ENCODE results near the gene ZNF618. TPM values are rescaled to one million over a fixed set of nuclear protein-coding genes. Genes with fewer than 3 reads are reported as not detected.
A peak's percentile ranks its signal among the peaks of the same experiment; 100 is the strongest.

Gene ZNF618
- total and polyA plus RNA-seq, 8 donors, result 9.9 to 38.6 (median 34.9) TPM

DNA sequence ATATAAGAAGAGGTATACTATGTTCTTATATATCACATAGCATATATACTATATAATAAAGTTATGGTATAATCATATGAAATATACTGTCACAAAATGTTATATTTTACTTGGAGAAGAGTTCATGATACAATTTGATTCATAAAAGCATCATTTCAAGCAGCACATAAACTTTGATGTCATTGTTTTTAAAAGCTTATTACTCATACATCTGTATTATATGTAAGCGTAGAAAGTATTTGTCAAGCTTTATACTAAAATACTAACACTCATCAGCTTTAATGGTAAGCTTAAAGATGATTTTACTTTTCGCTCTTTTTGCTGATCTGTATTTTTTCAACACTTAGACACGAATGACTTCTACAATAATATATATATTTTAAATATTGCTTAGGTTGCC is 34.0 kb upstream of the ZNF618 start:
- no peak for TF ChIP-seq CTCF (IDR thresholded peaks at IDR 0.05)
- H3K9me3 ChIP-seq, result peaks cover 0 to 9% of the 10 kb centered on the region in 2 donors
- no peaks in the 10 kb centered on the region for H3K36me3 ChIP-seq
- DNase-seq, result no peak
- no peak overlapping the region for H3K27ac ChIP-seq
- H3K4me3 ChIP-seq, result no peak overlapping the region
- intact Hi-C loops (cut with DNase I), result no loop called here
- H3K27me3 ChIP-seq, result no peaks in the 10 kb centered on the region
- H3K4me1 ChIP-seq, result no peaks in the 10 kb centered on the region
- ATAC-seq, result no peak

GRCh38 chr9:113844466-113844865 is 31.6 kb upstream of the ZNF618 start:
- intact Hi-C loops (cut with DNase I), result no loop called here
- H3K4me1 ChIP-seq, result no peaks in the 10 kb centered on the region

DNA sequence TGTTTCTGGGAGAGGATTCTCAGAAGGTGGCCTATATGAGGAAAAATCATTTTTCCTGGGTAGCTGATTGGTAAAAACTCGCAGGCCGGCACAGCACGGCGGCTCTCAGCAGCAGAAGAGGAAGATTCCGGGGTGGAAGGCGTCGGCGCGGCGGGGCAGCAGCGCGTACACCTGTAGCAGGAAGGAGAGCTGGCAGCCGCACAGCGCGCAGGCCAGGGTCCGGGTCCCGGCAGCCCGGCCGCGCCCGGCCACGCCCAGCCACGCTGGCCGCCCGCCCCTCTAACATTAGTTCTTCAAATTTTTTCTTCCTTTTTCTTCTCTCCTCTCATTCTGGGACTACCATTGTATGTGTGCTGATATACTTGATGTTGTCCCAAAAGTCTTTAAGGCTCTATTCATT is 24.8 kb upstream of the ZNF618 start:
- peaks cover 0 to 4% of the 10 kb centered on the region in 2 donors for H3K9me3 ChIP-seq
- H3K36me3 ChIP-seq, result no peaks in the 10 kb centered on the region
- no peak overlapping the region for H3K4me3 ChIP-seq
- H3K27me3 ChIP-seq, result no peaks in the 10 kb centered on the region
- intact Hi-C loops (cut with DNase I), result no loop called here
- ATAC-seq, result no peak
- H3K27ac ChIP-seq, result no peak overlapping the region
- no peaks in the 10 kb centered on the region for H3K4me1 ChIP-seq
- TF ChIP-seq CTCF (IDR thresholded peaks at IDR 0.05), result no peak
- no peak for DNase-seq

More at GRCh38 chr9:113844466-113844865, 31.6 kb upstream of the ZNF618 start:
- no peak for ATAC-seq
- H3K36me3 ChIP-seq, result no peaks in the 10 kb centered on the region
- H3K4me3 ChIP-seq, result no peak overlapping the region
- H3K27me3 ChIP-seq, result no peaks in the 10 kb centered on the region
- H3K9me3 ChIP-seq, result peaks cover 0 to 9% of the 10 kb centered on the region in 2 donors
- no peak for TF ChIP-seq CTCF (IDR thresholded peaks at IDR 0.05)
- DNase-seq, result no peak
- H3K27ac ChIP-seq, result no peak overlapping the region

DNA sequence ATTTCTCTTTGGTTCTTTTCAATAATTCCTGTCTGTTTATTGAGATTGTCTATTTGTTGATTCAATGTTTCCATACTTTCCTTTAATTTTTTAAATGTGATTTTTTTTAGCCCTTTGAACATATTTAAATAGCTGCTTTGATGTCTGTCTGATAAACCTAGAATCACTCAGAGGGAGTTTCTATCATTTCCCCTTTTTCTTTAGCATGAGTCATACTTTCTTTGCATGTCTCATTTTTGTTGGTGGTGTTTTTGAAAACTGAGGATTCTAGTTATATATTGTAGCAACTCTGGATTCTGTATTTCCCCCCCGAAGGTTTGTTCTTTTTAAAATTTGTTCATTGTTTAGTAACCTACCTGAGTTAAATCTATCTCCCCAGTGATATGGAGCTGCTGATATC is 24.2 kb upstream of the ZNF618 start:
- Histone ChIP-seq H3K27ac (no peak overlapping the region), H3K4me3 (no peak overlapping the region), H3K4me1 (no peaks in the 10 kb centered on the region), H3K9me3 (no peaks in the 10 kb centered on the region), H3K36me3 (no peaks in the 10 kb centered on the region), H3K27me3 (no peaks in the 10 kb centered on the region)
- ATAC-seq, result no peak
- DNase-seq, result no peak
- TF ChIP-seq CTCF (IDR thresholded peaks at IDR 0.05), result no peak
- intact Hi-C loops (cut with DNase I), result no loop called here

- Histone ChIP-seq H3K4me3 (no peak overlapping the region), H3K4me1 (no peaks in the 10 kb centered on the region), H3K36me3 (no peaks in the 10 kb centered on the region), H3K27ac (no peak overlapping the region), H3K27me3 (no peaks in the 10 kb centered on the region), H3K9me3 (no peaks in the 10 kb centered on the region)
- no peak for DNase-seq
- peak; percentile 78 for ATAC-seq
- TF ChIP-seq CTCF (IDR thresholded peaks at IDR 0.05), result peak in 1 of 2 donors; percentile 42
- intact Hi-C loops (cut with DNase I), result no loop called here
Observed at GRCh38 chr9:113853333-113853732, 22.8 kb upstream of the ZNF618 start.

Data from left lung (tissue), 10 donors.